ENCODE measurements around the gene CFAP45.

The CFAP45 gene

DNA sequence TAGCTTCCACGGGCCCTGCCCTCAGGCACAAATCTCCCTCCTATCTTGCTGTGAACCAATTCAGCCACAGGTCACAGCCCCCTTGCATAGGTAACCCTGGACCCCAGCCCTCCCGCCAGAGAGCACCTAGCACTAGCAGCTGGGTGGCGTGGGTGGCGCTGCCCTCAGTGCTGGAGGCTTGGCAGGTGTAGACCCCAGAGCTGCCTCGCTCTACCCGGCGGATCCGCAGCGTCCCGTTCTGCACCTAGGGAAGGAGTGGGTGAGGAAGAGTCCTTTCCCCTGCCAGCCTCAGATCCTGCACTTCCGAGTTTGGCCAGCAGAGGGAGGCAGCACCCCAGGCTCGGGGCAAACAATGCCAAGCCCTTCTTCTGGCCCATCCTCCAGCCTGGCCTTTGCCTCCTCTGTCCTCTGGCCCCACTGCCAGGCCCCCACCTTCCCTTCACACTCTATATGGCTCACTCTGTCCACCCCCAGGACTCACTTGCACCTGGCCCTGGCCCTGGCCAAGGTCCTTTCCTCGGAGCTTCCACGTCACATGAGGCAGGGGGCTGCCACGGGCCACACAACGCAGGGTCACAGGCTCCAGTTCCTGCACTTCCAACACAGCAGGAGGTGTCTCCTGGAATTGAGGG lies 36.4 kb upstream of the CFAP45 start:
- DNase-seq: peak; percentile 59

- no peak for DNase-seq
Measured at GRCh38 chr1:159935719-159936272, 35.8 kb upstream of the CFAP45 start.

DNA sequence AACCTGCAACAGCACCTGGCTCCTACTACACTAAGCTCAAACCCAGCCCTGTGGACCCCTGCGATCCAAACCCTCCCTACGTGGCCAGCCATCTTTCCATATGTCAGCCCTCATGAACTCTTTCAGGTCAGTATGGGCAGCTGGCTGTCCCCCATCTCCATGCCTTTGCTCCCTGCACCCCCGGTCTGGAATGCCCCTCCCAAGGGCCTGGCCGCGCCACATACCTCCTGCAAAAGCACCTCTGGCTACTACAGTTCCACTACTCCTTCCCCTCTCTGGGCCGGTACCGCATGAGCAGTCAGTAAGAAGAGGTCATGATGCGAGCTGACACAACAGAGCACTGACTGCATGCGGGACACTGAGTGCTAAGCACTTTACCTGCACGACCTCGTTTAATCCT lies 35.3 kb upstream of the CFAP45 start:
- no peak for DNase-seq

DNA sequence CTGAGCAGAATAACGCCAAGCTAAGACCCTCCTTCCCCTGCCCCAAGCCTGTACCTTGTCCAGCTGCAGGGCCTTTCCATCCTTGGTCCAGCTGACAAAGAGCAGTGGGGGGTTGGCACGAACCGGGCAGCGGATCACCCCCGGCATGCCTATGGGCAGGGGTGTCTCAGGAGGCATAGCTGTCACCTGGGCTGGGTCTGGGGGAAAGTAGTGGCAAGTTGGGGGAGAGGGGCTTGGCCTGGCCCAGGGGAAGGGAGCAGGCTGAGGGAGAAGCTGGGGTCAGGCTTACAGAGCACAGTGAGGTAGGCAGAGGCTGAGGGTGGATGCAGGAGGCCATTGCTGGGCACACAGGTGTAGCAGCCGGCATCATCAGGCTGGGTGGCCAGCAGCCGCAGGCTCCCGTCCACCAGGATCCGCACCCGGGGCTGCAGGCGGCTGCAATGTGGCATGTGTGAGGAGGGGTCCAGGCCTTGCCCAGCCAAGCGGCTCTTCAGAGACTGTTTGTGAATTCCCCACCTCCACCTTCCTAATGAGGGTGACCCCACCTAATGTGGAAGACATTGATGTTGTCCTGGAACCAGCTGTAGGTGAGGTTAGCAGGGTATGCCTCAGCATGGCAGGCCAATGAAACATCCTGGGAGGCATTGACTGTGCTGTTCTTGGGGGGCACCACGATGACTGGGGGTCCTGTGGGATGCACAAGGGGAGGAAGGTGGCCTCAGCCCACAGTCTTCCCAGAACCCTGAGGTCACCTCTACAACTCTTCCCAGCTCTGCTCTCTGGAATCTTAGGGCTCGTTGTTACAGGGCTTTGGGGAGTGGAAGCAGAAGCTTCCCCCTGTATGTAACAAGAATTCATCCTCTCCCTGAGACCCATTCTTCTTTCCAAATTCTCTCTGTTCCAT lies 34.4 kb upstream of the CFAP45 start:
- DNase-seq: no peak

DNA sequence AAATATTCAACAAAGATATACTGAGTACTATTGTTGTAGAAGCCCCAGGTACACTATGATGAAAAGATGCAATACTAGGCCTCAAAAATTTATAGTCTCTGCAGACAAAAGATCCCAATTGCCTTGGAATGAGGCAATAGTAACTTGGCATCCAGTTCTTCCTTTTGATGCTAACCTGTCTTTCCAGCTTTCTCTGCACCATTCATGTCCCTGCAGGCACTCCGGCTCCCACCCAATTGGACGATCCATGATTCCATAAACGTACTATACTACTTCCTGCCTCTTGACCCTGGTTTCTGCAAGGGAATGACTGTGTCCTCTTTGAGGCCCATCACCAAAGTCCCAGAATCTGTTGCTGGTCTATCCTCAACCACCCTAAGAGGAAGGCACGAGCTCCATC lies 33.4 kb upstream of the CFAP45 start:
- DNase-seq: no peak

DNA sequence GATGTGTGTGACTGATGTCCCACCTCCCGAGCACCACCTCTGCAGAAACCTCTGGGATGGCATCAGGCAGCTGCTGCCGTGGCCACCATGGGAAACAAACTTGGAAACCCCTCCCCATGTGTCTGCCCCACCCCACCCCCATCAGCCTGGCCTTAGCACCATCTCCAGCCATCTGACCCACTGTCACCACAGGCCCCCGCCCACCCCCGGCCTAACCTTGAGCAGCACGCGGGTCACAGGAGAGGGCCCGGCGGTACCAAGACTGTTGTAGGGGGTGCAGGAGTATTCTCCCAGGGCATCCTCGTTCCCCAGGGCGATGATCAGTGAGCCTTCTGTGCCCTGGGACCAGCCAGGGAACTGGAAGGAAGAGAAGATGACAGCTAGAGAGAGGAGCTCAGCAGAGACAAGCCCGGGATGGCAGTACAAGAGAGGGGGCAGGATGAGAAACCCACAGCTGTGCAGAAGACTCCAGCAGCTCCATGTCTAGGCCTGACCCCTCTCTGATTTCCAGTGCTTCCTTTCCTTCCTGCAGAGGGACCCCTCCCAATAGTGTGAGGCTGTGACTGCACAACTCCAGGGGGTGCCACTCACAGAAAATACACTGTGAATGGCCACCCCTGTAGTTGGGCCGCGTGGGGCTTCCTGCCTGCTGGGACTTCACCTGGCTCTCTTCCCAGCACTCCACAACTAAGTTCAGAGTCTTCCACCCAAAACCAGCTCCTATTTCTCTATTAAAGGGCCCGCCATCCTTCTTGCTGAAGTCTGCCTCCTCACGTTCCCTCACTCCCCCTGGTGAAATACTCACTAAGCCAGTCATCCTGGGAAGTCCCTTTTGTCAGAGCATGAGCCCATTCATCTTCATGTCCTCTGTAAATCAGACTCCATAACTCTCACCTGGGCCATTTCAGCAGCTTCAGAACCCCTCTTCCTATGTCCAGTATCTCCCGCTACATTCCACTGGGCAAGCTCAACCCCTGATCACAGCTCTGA lies 32.6 kb upstream of the CFAP45 start:
- no peak for DNase-seq

DNA sequence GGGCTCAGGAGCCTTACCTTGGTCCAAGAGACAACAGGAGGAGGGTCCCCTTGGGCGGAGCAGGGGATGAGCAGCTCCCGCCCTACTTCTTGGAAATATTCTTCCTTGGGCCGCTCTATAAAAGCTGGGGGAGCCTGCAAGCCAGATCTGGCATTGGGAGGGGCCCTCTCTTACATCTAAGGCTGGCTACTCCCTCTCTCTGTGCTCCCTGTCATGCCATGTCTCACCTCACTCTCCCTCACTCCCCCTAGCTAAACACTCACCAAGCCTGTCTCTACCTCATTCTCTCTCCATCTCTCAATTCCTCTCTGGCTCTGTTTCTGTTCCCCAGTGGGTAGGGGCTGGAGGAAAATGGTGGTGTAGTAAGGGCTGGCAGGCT lies 31.8 kb upstream of the CFAP45 start:
- no peak for DNase-seq

DNA sequence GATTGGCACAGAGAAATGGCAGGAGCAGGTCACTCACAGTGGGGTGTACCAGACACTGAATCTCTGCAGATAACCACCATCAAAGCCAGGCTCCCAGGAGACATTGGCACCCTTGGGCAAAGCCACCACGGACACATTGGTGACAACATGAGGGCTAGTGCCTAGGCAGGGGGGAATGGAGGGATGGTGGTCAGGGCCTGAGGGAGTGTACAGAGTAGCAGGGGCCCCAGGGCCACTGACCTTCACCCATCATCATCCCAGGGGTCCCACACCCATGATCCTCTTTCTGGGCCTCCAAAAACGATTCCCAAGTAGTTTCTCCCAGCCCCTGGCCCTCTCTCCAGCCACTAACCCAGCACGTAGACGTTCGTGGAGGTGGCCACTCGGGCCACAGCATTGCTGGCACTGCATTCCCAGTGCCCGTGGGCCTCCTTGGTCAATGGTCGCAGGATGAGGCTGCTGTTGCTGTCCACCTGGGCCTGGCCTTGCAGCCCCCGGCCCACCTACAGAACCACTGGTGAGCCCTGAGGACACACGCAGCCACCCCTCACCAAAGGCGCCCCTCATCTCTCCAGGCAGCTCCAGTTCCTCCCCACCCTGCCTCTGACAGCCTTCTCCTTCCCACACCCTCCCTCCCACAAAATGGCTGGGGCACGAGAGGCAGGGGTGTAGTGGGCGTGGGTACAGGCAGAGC lies 31.3 kb upstream of the CFAP45 start:
- DNase-seq: no peak

GRCh38 chr1:159930634-159931033 lies 30.7 kb upstream of the CFAP45 start:
- no peak for DNase-seq

DNA sequence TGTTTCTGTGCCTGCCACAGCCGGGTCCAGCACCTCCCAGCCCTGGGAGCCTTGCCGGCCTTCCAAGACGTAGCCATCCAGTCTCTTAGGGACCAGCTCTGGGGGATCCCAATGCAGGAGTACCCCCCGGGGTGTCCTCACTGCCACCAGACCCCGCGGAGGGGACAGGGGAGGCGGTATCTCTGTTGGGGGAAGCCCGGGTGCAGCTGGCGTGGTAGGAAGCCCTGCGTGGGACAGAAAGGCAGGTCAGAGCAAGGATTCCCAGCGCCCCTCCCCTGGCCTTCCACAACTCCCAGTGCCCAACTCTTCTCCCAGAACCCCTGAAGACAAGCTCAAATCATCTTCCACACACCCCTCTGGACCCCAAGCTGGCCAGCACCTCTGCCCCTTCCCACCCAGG lies 30.3 kb upstream of the CFAP45 start:
- DNase-seq: no peak

DNA sequence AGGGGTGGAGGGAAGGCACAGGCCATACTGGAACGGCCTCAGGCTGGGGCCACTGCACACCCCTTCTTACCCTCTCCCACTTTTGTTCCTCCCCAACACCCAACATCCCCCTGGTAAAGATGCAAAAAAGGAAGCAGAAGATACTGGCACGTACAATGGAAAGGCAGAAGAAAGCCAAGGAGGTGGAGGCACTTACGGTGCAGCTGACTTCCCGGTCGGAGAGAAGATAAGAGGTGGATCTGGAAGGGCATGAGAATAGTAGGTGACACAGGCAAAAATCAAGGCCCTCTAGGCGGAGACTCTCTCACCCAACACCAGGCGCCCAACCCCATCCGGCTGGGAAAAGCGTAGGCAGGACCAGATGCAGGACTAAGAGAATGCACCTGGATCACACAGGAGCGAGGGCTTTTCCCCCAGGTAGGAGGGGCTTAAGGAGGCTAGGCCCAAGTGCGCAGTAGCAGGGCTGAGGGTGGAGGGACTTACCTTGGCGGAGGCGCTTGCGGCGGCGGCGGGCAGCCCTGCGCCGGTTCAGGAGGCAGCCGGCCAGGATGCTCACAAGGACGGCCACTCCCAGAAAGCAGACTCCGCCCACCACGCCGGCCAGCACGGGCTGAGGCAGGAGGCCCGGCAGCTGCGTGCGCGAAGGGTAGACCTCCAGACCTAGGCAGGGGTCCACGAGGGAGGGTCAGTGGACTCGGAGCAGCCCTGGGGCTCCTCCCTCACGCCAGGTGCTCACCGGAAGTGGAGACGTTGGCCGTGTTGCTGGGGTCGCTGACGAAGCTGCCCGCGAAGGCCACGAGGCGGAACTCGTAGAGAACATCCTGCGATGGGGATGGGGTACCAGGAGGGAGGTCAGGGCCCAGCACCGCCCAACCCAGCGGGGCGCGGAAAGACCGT lies 29.4 kb upstream of the CFAP45 start:
- DNase-seq: no peak

- DNase-seq: no peak
Measured at GRCh38 chr1:159928491-159929050, 28.6 kb upstream of the CFAP45 start.

GRCh38 chr1:159927849-159928431 lies 28.0 kb upstream of the CFAP45 start:
- no peak for DNase-seq

DNA sequence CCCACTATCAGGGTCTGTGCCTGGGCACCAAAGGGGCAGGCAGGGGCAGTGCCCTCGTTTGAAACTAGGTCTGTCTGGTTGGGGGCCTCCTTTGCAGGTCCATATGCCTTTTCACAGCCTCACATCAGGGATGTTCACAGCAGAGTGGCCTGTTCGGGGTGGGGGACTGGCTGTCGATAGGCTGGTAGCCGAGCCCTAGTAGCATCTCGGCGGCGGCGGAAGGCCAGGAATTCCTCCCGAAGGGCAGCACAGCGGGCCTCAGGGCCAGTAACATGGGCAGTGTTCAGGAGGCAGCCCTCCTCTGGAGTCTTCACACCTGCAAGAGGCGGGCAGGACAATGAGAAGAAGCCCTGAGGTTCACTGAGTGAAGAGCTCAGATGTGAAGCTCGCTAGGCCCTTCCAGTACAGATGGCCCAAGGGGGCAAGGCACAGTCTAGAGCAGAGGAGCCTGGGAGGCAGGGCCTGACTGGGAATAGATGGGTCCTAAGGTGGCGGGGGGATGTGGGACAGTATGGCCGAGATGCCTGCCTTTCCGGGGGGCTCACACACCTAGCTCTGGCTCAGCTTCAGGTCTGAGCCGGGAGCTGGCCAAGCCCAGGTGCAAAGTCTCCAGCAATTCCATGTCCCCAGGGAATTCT lies 27.4 kb upstream of the CFAP45 start:
- no peak for DNase-seq

DNA sequence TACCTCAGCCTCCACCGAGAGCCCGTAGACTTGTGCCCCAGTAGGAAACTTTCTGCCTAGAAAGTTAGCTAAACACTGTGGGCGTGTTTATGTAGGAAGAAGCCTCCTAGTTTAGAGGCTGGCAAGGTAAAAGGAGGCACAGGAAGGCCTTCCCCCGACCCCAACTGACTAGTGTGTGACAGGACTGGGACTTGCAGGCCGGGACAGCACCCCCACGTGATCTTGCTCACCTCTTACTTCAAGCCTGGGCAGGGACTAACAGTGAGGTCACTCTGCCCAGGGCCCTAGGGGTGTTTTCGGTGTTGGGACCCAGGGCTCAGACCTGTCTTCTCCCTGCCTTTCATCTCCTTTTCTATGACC lies 25.7 kb upstream of the CFAP45 start:
- no peak for DNase-seq

- DNase-seq: peak; percentile 53
Measured at GRCh38 chr1:159924791-159925718, 25.1 kb upstream of the CFAP45 start, which contains the start of gene TAGLN2. Gene TAGLN2 (minus strand): TSS chr1:159925507. CDS start chr1:159920509, 4,998 bp downstream.

GRCh38 chr1:159924025-159924790 lies 24.2 kb upstream of the CFAP45 start:
- peak; percentile 47 for DNase-seq
